HG03175 (cell line): ENCODE results near the gene SLC25A20.
A peak's percentile ranks its signal among the peaks of the same experiment; 100 is the strongest.

Experiments
- ATAC-seq: cut with Tn5 transposase; IDR thresholded peaks from one replicate; pipeline ENCODE4 v1.9.1; 2021; ENCODE audit warnings: mild to moderate bottlenecking, moderate library complexity; ENCODE audit not compliant: unreplicated experiment

Gene SLC25A20

GRCh38 chr3:48899273-48899672 lies 591 bp upstream of the SLC25A20 start:
- ATAC-seq: peak; percentile 15

- peak; percentile 8 for ATAC-seq
Measured at GRCh38 chr3:48897460-48898376, 964 bp downstream of the SLC25A20 start.

GRCh38 chr3:48896936-48897335 lies 1.7 kb downstream of the SLC25A20 start:
- ATAC-seq: no peak

GRCh38 chr3:48894516-48894915 lies 4.2 kb downstream of the SLC25A20 start:
- ATAC-seq: no peak

GRCh38 chr3:48891606-48892005 lies 7.1 kb downstream of the SLC25A20 start:
- no peak for ATAC-seq

GRCh38 chr3:48885753-48886152 lies 12.9 kb downstream of the SLC25A20 start:
- no peak for ATAC-seq

- no peak for ATAC-seq
Measured at GRCh38 chr3:48881652-48882114, 17.0 kb downstream of the SLC25A20 start.

- ATAC-seq: no peak
Measured at GRCh38 chr3:48881006-48881405, 17.7 kb downstream of the SLC25A20 start.

GRCh38 chr3:48879994-48880377 lies 18.7 kb downstream of the SLC25A20 start:
- ATAC-seq: no peak

GRCh38 chr3:48879307-48879993 lies 19.2 kb downstream of the SLC25A20 start:
- ATAC-seq: no peak

GRCh38 chr3:48877671-48878070 lies 21.0 kb downstream of the SLC25A20 start:
- no peak for ATAC-seq

GRCh38 chr3:48863122-48863521 lies 35.6 kb downstream of the SLC25A20 start:
- ATAC-seq: no peak

GRCh38 chr3:48859206-48859605 lies 39.5 kb downstream of the SLC25A20 start:
- no peak for ATAC-seq

- no peak for ATAC-seq
Measured at GRCh38 chr3:48858709-48859108, 40.0 kb downstream of the SLC25A20 start.

GRCh38 chr3:48857641-48858040 lies 41.0 kb downstream of the SLC25A20 start:
- ATAC-seq: no peak

GRCh38 chr3:48856469-48856868 lies 42.2 kb downstream of the SLC25A20 start:
- ATAC-seq: no peak

- no peak for ATAC-seq
Measured at GRCh38 chr3:48855681-48856447, 42.8 kb downstream of the SLC25A20 start.

- no peak for ATAC-seq
Measured at GRCh38 chr3:48852151-48852550, 46.5 kb downstream of the SLC25A20 start.

GRCh38 chr3:48851407-48851806 lies 47.3 kb downstream of the SLC25A20 start:
- no peak for ATAC-seq

- no peak for ATAC-seq
Measured at GRCh38 chr3:48848816-48849515, 49.7 kb downstream of the SLC25A20 start.
